Measurements from ENCODE around the gene TARM1.
"Not testable (repeated sequence)": the region's sequence is repeated elsewhere in the genome, so short reads cannot be mapped to it uniquely, and the experiment has no call there.

The TARM1 gene

DNA sequence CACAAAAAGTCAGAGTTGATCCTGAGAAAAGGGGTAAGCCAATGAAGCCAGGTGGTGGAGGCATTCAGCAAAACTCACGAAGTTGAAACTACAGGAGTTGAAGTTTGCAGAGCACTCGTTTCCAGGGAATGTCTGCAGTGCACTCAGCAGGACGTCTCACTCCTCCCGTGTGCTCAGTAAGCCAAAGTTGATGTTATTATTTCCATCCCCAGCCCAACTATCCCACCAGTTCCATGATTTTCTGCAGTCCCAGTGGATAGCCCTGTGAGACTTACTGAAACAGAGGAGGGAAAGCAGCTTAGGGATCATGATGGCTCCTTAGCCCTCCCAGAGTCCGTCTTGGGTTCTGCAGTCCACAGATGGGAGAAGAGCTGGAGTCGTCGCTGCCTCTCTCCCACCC, at the start of gene TARM1:
Gene TARM1 (minus strand): TSS at position 334 of the 400 bp plus-strand sequence. CDS start 25 bp downstream, at position 309.
- FAIRE-seq = no peak

DNA sequence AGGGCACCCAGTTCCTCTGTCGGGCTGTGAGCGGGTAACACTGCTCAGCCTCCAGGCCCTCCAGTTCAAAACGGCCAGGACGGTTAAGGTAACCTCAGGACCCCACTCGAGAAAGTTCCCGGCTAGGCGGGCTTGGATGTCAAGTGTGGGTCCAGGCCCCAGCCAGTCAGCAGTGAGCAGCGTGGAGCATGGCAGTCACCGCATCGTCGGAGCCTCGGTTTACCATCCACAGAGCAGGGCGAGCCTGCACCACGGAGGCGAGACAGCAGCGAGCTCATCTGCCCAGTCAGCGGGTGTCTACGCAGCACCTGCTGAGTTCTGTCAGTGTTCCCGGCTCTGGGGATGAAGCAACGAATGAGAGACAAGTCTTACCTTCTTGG, 48.4 kb upstream of the TARM1 start:
- no peak for FAIRE-seq

DNA sequence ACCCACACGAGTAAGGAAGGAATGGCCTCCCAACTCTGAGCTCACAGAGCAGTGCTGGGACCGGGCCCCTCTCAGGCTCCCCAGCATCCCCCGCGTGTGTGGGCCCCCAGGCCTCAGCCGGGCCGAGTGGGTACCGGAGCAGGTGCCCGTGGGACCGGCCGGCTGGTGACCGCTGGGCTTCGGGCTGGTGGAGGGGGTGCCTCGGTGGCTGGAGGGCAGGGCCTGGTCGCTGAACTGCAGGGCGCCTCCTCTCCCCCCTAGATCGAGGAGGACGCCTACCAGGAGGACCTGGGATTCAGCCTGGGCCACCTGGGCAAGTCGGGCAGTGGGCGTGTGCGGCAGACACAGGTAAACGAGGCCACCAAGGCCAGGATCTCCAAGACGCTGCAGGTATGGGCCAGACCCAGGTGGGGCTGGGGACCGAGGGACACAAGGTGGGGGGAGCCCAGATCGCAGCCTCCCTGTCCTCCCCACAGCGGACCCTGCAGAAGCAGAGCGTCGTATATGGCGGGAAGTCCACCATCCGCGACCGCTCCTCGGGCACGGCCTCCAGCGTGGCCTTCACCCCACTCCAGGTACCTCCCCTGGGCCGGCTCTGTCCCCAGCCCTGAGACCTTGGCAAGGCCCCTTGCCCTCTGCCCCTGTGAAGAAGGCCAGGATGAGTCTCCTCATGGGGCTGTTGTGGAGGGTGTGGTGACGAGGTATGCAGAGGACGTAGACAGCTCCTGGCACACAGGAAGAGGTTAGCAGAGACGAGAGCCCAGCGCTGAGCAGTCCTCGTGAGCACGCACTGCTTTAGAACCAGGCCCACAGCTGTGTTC, 47.8 kb upstream of the TARM1 start:
- FAIRE-seq = no peak

DNA sequence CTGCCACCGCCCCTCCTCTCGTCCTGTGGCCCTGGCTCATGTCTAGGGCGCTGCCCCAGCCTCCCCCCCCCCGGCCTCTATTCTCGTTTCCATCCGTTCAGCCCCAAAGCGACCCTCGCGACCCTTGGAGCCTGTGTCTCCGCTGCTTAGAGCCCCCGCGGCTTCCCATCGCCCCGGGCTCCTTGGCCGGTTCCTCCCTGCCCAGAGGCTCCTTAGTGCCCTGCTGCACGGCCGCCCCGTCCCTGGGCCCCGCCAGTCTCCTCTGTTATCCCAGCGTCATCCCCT, 47.2 kb upstream of the TARM1 start:
- no peak for FAIRE-seq

DNA sequence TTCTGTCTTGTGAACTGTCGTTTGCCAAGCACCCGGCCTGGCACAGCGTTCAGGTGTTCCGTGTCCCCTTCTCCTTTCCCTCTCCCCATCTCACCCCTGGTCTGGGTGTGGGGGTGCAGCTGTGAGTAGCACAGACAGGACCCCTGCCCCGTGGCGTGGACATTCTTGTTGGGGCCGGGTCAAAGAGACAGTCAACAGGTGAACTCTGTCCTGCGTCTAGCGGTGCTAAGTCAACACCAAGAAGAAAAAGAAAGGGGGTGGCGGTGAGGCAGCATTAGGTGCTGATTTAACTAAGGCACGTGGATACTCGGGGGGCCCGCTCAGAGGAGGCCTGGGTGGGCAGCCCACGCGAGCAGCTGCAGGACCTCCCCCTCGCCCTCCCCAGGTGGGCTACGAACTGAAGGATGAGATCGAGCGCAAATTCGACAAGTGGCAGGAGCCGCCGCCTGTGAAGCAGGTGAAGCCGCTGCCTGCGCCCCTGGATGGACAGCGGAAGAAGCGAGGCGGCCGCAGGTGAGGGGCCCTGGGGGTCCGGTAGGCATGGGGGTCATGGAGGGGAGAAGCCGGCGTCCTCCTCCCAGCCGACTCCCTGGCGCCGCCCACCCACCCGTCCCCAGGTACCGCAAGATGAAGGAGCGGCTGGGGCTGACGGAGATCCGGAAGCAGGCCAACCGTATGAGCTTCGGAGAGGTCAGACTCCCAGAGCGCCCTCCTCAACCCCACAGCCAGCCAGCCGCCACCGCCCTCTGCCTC, 46.7 kb upstream of the TARM1 start:
- FAIRE-seq = no peak

DNA sequence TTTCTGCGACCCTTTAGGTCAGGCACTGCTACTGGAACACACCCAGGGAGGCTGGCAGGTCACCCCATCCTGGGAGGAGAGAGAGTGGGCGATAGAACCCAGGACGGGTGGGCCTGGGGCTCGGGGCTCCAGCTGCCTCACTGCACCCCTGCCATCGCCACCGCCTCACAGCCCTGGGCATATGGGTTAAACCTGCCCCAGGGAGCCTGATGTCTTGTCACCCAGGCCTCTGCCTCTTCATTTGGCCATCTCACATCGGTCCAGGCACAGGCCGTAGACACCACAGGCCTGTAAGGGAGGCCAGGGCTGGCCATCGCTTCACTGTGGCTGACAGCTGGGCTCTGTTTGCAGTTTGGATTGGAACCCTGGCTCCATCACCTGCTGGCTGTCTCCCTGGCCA, 44.5 kb upstream of the TARM1 start:
- no peak for FAIRE-seq

DNA sequence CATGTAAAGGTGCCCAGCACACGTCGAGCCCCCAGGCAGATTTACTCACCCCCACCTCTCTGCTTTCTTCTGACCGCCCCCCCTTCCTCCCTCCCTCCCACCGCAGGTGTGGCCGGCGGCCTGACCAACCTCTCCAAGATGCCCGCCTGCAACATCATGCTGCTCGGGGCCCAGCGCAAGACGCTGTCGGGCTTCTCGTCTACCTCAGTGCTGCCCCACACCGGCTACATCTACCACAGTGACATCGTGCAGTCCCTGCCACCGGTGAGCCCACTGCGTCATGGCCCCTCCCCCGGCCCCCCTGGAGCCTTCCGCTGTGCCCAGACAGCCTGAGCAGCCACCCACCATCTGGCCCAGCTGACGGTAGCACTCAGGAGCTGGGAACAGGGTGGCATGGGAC, 43.2 kb upstream of the TARM1 start:
- FAIRE-seq = no peak

DNA sequence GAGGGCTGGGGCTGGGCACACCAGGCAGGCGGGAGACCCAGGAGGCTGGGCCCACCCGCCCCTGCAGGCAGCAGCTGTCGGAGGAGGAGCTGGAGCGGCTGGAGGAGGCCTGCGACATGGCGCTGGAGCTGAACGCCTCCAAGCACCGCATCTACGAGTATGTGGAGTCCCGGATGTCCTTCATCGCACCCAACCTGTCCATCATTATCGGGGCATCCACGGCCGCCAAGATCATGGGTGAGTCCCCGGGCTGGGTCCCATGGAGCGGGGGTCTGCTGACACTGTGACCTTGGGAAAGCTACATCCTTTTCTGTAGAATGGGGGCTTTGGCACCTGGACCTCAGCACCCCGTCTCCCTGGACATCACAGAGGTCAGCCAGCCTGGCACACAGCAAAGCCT, 42.5 kb upstream of the TARM1 start:
- no peak for FAIRE-seq

DNA sequence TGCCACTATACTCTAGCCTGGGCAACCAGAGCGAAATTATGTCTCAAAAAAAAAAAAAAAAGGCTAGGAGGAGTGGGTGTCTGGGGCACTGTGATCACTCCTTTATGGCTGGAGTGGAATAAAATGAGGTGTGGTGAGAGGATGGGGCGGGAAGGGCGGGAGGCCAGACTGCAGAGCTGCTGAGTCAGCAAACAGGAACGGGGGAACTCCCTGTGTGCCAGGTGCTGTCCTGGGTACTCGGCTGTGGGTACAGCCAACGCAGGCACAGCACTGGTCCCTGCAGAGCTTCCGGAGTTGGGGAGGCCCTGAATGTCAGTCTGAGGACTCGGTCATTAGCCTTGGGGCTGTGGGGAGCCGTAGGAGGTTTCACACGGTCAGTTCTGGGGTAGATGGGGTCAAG, 40.1 kb upstream of the TARM1 start:
- no peak for FAIRE-seq

DNA sequence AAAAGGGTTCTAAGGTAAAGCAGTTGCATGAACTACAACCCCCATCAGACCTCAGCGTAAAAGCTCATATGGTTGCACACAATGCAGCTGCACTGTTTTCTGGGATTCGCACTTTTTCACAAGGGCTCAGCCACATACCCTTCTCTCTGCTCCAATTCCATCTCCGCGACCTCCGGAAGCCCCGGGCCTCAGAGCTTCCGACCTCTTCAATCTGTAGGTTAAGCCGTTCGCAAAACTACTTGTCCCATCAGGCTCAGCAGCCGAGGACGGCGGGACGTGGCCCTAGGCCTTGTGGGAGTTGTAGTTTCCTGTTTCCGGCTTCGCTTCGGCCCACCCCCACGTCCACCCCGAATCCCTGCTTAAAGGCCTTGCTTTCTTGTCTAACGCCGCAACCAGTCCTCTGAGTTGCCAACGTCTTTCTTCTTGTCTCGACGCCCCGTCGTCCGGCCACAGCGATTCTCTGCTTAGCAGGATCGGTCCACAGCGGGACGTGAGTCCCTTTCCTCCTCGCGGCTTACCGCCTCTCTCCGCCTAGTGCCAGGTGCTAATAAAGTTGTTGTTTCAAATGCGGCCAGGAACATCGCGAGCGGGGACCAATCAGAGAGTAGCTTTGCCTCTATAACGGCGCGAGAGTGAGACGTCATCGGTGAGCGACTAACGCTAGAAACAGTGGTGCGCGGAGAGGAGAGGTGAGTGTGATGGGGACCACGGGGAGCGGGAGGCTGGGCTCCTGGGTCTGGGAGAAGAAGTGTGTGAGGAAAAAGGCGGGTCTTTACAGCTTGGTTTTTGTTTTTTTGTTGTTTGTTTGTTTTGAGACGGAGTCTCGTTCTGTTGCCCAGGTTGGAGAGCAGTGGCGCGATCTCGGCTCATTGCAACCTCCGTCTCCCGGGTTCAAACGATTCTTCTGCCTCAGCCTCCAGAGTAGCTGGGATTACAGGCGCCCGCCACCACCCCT, 34.2 kb upstream of the TARM1 start, which contains the start of the genes PRPF31 and TFPT:
Gene PRPF31 (plus strand): TSS at position 646 of the 955 bp plus-strand sequence. CDS start 2,525 bp downstream, outside the sequence.
Gene TFPT (minus strand): TSS at position 549 of the 955 bp plus-strand sequence. CDS start 388 bp downstream, at position 161.
- FAIRE-seq = no peak

DNA sequence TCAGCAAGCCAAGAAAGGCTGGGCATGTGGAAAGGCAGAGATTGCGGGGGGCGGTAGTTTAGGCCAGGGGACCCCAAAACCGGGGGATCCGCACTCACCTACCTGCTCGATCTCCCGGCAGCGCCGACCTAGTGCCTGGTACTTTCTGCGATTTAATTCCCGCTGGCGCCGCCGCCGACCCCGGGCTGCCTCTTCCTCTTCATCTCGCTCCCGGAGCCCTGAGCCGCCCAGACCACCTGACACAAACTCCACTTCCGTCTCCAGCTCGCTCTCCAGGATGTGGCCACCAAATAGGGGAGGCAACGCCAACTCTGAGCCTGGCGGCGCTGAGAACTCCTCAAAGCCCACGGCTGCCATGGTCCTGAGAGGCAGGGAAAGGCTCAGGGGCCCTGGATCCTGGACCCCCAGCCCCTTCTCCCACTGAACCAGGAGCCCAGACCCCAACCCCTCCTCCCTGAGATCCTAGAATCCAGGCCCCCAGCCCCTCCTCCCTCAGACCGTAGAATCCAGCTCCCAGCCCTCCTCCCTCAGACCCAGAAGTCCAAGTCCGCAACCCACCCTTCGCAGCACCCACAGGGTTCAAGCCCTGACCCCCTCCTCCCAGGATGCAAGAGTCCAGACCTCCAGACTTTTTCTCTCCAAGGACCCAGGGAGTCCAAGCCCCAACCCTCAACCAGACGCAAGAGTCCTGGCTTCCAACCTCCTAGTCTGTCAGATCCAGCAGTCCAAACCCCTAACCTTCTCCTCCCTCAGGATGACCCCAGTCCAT, 33.4 kb upstream of the TARM1 start:
- FAIRE-seq = no peak

DNA sequence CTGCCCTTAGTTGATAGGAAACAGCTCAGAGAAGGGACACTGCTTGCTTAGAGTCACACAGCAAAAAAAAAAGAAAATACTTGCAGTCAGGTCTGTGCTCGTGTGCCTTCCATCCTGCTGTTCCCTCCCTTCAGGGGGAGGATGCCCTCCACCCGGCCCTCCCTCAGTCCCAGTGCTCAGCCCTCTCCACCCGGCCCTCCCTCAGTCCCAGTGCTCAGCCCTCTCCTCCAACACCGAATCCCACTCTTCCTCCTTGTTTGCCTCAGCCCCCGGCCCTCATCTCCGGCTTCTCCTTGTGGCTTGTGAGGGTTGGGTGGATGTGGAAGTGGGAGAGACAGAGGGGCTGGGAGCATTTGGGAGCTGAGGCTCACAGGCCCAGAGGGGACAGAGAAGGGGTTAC, 28.5 kb upstream of the TARM1 start:
- no peak for FAIRE-seq

DNA sequence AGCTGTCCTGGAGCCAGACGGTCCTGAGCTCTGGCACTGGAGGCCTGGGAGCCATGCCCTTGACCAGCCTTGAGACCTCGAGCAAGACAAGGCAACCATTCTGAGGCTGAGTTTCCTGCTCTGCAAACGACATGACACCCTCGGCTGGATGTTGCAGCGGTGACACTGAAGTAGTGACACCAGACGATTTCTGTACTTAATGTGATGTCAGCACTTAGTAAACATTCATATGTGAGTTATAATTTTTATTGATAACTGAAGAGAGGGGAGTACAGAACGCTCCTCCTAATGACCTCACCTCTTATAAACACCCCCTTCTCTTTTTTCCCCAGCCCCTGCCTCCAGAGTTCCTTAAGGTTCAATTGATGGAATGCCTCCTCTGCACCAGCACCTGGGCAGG, 27.3 kb upstream of the TARM1 start:
- no peak for FAIRE-seq

DNA sequence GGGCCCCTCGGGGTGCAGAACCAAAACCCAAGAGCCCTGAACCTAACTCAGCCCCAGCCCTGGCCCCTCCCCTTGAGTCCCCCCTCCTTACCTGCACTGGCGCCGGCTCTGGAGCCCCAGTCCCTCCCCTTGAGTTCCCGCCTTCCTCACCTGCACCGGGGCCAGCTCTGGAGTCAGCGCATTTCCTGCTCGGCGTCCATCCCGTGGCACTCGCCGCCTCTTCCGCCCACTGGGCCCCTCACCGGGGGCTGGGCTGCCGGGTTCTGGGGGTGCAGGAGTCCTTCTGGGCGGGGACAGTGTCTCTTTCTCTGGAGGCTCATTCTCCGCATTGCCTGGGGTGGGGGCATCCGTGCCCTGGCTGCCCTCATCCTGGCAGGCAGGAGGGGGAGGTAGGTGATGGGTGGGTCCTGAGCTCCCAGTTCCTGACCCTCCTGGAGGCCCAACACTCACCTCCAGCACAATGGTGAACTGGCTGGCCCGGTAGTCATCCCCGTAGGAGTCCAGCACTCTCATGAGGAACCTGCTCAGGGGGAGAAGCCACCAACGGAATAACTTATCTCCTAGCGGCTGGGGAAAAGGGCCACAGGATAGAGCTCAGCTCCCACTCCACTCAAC, 26.8 kb upstream of the TARM1 start:
- no peak for FAIRE-seq

DNA sequence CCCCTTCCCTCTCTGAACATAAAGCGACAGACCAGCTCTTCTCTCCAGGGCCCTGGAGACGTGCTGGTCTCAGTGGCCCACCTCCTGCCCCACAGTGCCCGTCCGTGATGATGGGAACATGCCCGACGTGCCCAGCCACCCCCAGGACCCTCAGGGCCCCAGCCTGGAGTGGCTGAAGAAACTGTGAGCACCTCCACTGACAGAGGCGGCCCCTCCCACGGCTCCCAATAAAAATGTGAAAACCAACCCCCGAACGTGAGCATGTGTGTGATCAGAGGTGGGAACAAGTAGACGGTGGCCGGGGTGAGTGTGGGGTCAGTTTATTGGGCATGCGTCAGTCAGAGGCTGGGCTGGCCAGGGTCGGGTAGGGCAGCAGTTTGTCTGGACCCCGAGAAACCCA, 25.6 kb upstream of the TARM1 start:
- no peak for FAIRE-seq

DNA sequence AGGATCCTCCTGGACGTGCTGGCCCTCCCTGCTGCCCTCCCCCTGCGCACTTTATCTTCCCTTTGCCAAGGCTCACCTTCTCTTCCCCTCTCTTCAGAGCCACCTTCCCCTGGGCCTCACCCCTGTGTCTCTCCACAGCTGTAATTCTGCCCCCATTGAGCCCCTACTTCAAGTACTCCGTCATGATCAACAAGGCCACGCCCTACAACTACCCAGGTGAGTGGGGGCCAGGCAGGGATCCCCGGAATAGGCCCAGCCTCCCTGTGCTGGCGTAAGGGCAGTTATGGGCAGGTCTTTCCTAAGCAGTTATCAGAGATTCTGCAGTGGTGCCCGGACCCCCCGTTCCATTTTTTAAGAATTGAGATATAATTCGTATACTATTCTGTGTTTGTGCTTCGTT, 24.6 kb upstream of the TARM1 start:
- no peak for FAIRE-seq

DNA sequence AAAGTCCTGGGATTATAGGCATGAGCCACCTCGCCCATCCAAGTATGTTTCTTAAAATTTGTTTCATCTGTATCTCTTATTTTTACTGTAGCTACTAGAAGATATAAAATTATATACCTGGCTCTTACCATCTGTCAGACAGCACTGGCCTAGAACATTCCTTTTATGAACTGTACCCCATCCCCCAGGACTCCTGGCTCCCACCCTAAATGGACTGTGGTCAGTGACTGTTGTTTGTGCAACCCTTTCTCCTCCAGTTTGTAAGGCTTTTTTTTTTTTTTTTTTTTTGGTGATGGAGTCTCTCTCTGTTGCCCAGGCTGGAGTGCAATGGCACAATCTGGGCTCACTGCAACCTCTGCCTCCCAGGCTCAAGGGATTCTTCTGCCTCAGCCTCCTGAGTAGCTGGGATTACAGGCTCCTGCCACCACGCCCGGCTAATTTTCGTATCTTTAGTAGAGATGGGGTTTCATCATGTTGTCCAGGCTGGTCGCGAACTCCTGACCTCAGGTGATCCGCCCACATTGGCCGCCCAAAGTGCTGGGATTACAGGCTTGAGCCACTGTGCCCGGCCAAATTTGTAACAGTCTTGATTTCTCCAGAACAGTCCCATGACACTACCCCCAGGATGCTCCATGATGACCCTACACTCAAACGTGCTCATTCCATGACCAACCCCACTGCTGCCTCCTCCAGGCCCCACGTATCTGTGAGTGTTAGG, 24.0 kb upstream of the TARM1 start:
- no peak for FAIRE-seq

DNA sequence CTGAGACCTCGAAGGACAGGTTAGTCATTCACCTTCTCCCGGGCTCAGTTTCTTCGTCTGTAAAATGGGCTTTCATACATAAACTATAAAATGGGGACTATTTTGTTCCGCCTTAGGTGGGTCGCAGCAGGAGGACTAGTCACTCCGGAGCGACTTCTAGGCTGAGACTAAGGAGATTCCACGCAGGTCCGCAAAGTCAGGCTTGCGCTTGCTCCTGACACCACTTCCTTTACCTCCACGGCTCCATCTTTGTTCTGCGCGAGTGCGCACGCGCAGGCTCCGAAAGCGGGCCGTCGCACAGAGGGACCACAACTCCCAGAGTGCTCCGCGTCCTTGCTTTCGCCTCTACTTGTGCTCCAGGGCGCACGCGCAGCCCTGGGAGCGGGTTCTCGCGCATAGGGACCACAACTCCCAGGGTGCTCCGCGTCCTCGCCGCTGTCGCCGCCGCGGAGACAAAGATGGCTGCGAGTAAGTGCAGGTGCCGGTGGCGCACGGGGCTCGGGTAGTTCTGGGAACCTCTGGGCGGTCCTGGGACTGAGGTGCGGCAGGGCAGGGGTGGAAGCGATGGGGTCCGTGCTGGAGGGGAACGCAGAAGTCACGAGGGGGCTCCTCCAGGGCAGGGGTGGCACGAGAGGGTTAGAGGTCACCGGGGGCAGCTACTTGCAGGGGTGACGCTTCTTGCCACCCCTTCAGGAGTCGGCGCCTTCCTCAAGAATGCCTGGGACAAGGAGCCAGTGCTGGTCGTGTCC, 21.4 kb upstream of the TARM1 start, which contains the start of gene NDUFA3:
Gene NDUFA3 (plus strand): TSS at position 435 of the 749 bp plus-strand sequence. CDS start 24 bp downstream, at position 459.
- peak; percentile 60 for FAIRE-seq

DNA sequence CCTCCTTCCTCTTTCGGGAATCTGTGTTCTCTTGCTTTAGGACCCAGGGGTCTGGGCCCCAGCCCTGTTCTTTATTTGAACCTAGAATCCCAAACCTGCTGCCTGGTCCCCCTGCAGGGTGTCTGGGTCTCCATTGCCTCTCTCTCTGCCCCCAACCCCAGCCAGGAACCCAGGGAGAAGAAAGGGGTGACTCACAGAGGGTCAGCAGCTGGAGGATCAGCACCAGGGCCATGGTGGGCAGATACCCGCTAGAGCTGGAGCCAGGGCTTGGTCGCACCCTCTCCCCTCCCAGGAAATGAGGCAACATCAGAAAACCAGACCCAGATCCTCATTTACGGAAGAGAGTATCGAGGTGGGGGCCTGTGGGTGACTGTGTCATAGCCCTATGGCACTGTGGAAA, 19.4 kb upstream of the TARM1 start, which contains the start of gene OSCAR:
Gene OSCAR (minus strand): TSS at position 243 of the 400 bp plus-strand sequence. CDS start 11 bp downstream, at position 232.
- no peak for FAIRE-seq

DNA sequence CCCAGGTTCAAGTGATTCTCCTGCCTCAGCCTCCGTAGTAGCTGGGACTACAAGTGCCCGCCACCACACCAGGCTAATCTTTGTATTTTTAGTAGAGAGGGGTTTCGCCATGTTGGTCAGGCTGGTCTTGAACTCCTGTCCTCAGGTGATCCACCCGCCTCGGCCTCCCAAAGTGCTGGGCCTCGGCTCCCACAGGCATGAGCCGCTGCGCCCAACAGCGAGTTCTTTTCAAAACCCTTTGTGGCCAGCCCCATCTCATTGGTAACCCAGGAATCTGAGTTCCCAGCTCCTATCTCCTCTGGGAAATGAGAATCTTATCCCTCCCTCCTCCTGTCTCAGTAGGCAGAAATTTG, 18.7 kb upstream of the TARM1 start:
- not testable (repeated sequence) for FAIRE-seq

Measured in colon (tissue), 2 donors.